Right lobe of liver (tissue), 4 donors: ENCODE data around the gene JMJD4.

Experiments used
- CTCF ChIP-seq, 4 donors: fragments of 200-600 bp in 3 of 4; fragments of 450-650 bp in 1 of 4; IDR thresholded peaks; one replicate each; pipeline versions ENCODE4 v1.5.1 to v1.8.0; 2016 to 2022; ENCODE audit warnings: antibody characterized with exemption in 4 of 4, mild to moderate bottlenecking in 2 of 4
- POLR2A ChIP-seq: fragments of 450-650 bp; IDR thresholded peaks from one replicate; pipeline ENCODE4 v1.6.1; 2017; ENCODE audit warnings: antibody characterized with exemption, mild to moderate bottlenecking
- donor health status: DM: no; HTN: no; CAD: no.
- donor health status: DM: no; HTN: no; CAD: no.
- donor health status: DM: no; HTN: yes; CAD: no.

- TF ChIP-seq CTCF (IDR thresholded peaks at IDR 0.05) (no peak), POLR2A (no peak)
Observed at GRCh38 chr1:227745568-227746265, 10.6 kb upstream of the JMJD4 start.
